ENCODE measurements around the gene BTC.

GRCh38 chr4:74752798-74753197, 41.5 kb downstream of the BTC start:
- no peak for TF ChIP-seq CTCF (IDR thresholded peaks at IDR 0.05)
- no peak for TF ChIP-seq ZFX (IDR thresholded peaks at IDR 0.05; ENCODE audit: borderline replicate concordance)

All from 22Rv1 (cell line).